A549 (cell line): ENCODE data around the gene ASIC2. TPM values are rescaled to one million over a fixed set of nuclear protein-coding genes. Genes with fewer than 3 reads are reported as not detected.

ENCODE experiments used
- ATAC-seq, 2 experiments: fragments of 200-7000 bp in 1 of 2; fragments of >200 bp in 1 of 2; cut with Nextera tagmentation in 1 of 2; cut with Tn5 transposase in 1 of 2; 3 replicates each; pipeline versions ENCODE4 v1.8.0 to v1.9.1; 2018 to 2020; ENCODE audit warnings: mild to moderate bottlenecking in 1 of 2, moderate library complexity in 1 of 2
- CTCF ChIA-PET: fragments of 300-600 bp; sonication (Branson Sonifier 250); formaldehyde crosslinking; extraction: SDS; loops from one replicate; lab custom pipeline; 2021; ENCODE audit warnings: antibody characterized with exemption, inconsistent platforms; lab: Yijun Ruan, JAX
- POLR2A ChIA-PET: fragments of 350-600 bp; formaldehyde crosslinking; extraction: SDS; loops from one replicate; lab custom pipeline; 2021; ENCODE audit warnings: antibody characterized with exemption, inconsistent platforms; lab: Yijun Ruan, JAX
- DNase-seq, 2 experiments: peaks; one replicate each; pipeline versions ENCODE4 v3.0.0 to v3.0.0-alpha.2; 2011 to 2016; ENCODE audit warnings: low read depth in 1 of 2, low spot score in 1 of 2
- FAIRE-seq: peaks from 2 replicates; lab custom pipeline; 2011; peaks lifted over from hg19 to GRCh38; lab: Jason Lieb, UNC
- H3K27ac ChIP-seq, 2 experiments: fragments of >200 bp; sonication (Bioruptor Twin); formaldehyde crosslinking; 3 replicates each; pipeline ENCODE4 v1.5.1; 2016 to 2017
- H3K4me1 ChIP-seq: fragments of >200 bp; sonication (Bioruptor Twin); formaldehyde crosslinking; 3 replicates; pipeline ENCODE4 v1.6.1; 2016
- H3K4me2 ChIP-seq: fragments of >200 bp; sonication (Bioruptor Twin); formaldehyde crosslinking; 3 replicates; pipeline ENCODE4 v1.6.1; 2016
- H3K4me3 ChIP-seq: fragments of >200 bp; sonication (Bioruptor Twin); formaldehyde crosslinking; 3 replicates; pipeline ENCODE4 v1.5.1; 2016
- H3K9me3 ChIP-seq: fragments of >200 bp; sonication (Bioruptor Twin); formaldehyde crosslinking; 3 replicates; pipeline ENCODE4 v1.6.1; 2016
- CBX2 ChIP-seq: fragments of 200-600 bp; sonication (generic); IDR thresholded peaks from 2 replicates; pipeline ENCODE4 v1.6.1; 2016; ENCODE audit warnings: low read depth, mild to moderate bottlenecking, borderline replicate concordance
- CEBPB ChIP-seq, 2 experiments: fragments of >200 bp in 1 of 2; sonication (Bioruptor Twin) in 1 of 2; formaldehyde crosslinking in 1 of 2; IDR thresholded peaks; 2 replicates each; pipeline ENCODE4 v1.6.1; 2012 to 2016
- CHD2 ChIP-seq: fragments of 150-350 bp; IDR thresholded peaks from 2 replicates; pipeline ENCODE4 v1.6.1; 2014; ENCODE audit warnings: low read length; ENCODE audit not compliant: partially characterized antibody
- CHD4 ChIP-seq: fragments of 200-600 bp; sonication (generic); IDR thresholded peaks from 2 replicates; pipeline ENCODE4 v1.6.1; 2016; ENCODE audit warnings: antibody characterized with exemption, mild to moderate bottlenecking, borderline replicate concordance
- CTCF ChIP-seq: fragments of >200 bp; sonication (Bioruptor Twin); formaldehyde crosslinking; IDR thresholded peaks from 3 replicates; pipeline ENCODE4 v1.5.1; 2016
- EHF ChIP-seq: fragments of 250-450 bp; sonication (Bioruptor Pico); IDR thresholded peaks from 2 replicates; pipeline ENCODE4 v1.5.0; 2020; ENCODE audit warnings: mild to moderate bottlenecking
- EHMT2 ChIP-seq: fragments of 200-600 bp; sonication (generic); IDR thresholded peaks from 2 replicates; pipeline ENCODE4 v1.6.1; 2016; ENCODE audit warnings: antibody characterized with exemption, low read depth, mild to moderate bottlenecking, moderate library complexity
- EP300 ChIP-seq, 2 experiments: fragments of >200 bp; sonication (Bioruptor Twin); formaldehyde crosslinking; IDR thresholded peaks; 2 replicates in 1 of 2; 3 replicates in 1 of 2; pipeline ENCODE4 v1.6.1; 2016 to 2017
- FOXS1 ChIP-seq: fragments of 250-450 bp; sonication (Bioruptor Pico); IDR thresholded peaks from 2 replicates; pipeline ENCODE4 v1.5.0; 2020; ENCODE audit warnings: mild to moderate bottlenecking, moderate library complexity
- GATA3 ChIP-seq: IDR thresholded peaks from 2 replicates; pipeline ENCODE4 v1.6.1; 2012; ENCODE audit warnings: borderline replicate concordance
- HES2 ChIP-seq: fragments of >200 bp; sonication (Bioruptor Twin); formaldehyde crosslinking; IDR thresholded peaks from 2 replicates; pipeline ENCODE4 v1.6.1; 2016
- HOXA7 ChIP-seq: fragments of 250-450 bp; sonication (Bioruptor Pico); IDR thresholded peaks from 2 replicates; pipeline ENCODE4 v1.5.0; 2020; ENCODE audit warnings: mild to moderate bottlenecking, moderate library complexity
- JUNB ChIP-seq: fragments of >200 bp; sonication (Bioruptor Twin); formaldehyde crosslinking; IDR thresholded peaks from 2 replicates; pipeline ENCODE4 v1.6.1; 2016
- KDM1A ChIP-seq: fragments of 200-600 bp; sonication (generic); IDR thresholded peaks from 2 replicates; pipeline ENCODE4 v1.6.1; 2016; ENCODE audit warnings: low read depth, mild to moderate bottlenecking
- KDM5A ChIP-seq: fragments of 200-600 bp; sonication (generic); IDR thresholded peaks from 2 replicates; pipeline ENCODE4 v1.6.1; 2016; ENCODE audit warnings: antibody characterized with exemption, mild to moderate bottlenecking
- NPAS2 ChIP-seq: fragments of 250-450 bp; sonication (Bioruptor Pico); IDR thresholded peaks from 2 replicates; pipeline ENCODE4 v1.8.0; 2022; ENCODE audit warnings: mild to moderate bottlenecking, moderate library complexity, borderline replicate concordance
- POLR2AphosphoS2 ChIP-seq: conservative IDR thresholded peaks from 2 replicates; pipeline ENCODE4 v1.6.1; 2012; ENCODE audit warnings: low read length, improper control_type of control experiment, inconsistent platforms
- RAD21 ChIP-seq, 2 experiments: fragments of >200 bp in 1 of 2; sonication (Bioruptor Twin) in 1 of 2; formaldehyde crosslinking in 1 of 2; IDR thresholded peaks in 1 of 2; conservative IDR thresholded peaks in 1 of 2; 2 replicates in 1 of 2; 3 replicates in 1 of 2; pipeline ENCODE4 v1.6.1; 2012 to 2018; ENCODE audit warnings: inconsistent platforms in 1 of 2
- REST ChIP-seq: fragments of 200-600 bp; sonication (generic); IDR thresholded peaks from 2 replicates; pipeline ENCODE4 v1.6.1; 2016; ENCODE audit warnings: antibody characterized with exemption, mild to moderate bottlenecking, moderate library complexity
- RFX5 ChIP-seq: fragments of 450-650 bp; IDR thresholded peaks from 2 replicates; pipeline ENCODE4 v1.7.1; 2014; ENCODE audit warnings: antibody characterized with exemption, mild to moderate bottlenecking, moderate library complexity
- RNF2 ChIP-seq: fragments of 200-600 bp; sonication (generic); IDR thresholded peaks from 2 replicates; pipeline ENCODE4 v1.6.1; 2016; ENCODE audit warnings: low read depth, mild to moderate bottlenecking, antibody characterized with exemption, moderate library complexity, borderline replicate concordance
- SMC3 ChIP-seq: fragments of >200 bp; sonication (Bioruptor Twin); formaldehyde crosslinking; IDR thresholded peaks from 3 replicates; pipeline ENCODE4 v1.6.1; 2018; ENCODE audit warnings: inconsistent platforms
- TFCP2L1 ChIP-seq: fragments of 250-450 bp; sonication (Bioruptor Pico); IDR thresholded peaks from 2 replicates; pipeline ENCODE4 v1.5.0; 2021; ENCODE audit warnings: mild to moderate bottlenecking
- ZNF302 ChIP-seq: fragments of 250-450 bp; sonication (Bioruptor Pico); IDR thresholded peaks from 2 replicates; pipeline ENCODE4 v1.9.0; 2021; ENCODE audit warnings: inconsistent platforms, mild to moderate bottlenecking, moderate library complexity
- ZSCAN20 ChIP-seq: fragments of 250-450 bp; sonication (Bioruptor Pico); IDR thresholded peaks from 2 replicates; pipeline ENCODE4 v1.8.0; 2022; ENCODE audit warnings: mild to moderate bottlenecking, moderate library complexity
- WGBS: methylation state at CpG from one replicate; pipeline ENCODE4 v1.1.6; 2017; ENCODE audit errors: missing lambda C conversion rate; 5-methylcytosine and 5-hydroxymethylcytosine counted together
- polyA plus RNA-seq, 4 experiments: library from polyadenylated mRNA; depleted of rRNA in 3 of 4; stranded (reverse); fragments of >200 nt; fragmentation: RNase III in 1 of 4; extraction: RNeasy Plus Mini Kit Qiagen cat#74134 plus additional on column Dnase treatment in 1 of 4; gene quantifications; 2 replicates in 3 of 4; 3 replicates in 1 of 4; pipeline ENCODE4 v1.2.3, GENCODE V29; 2011 to 2017
- TF ChIP-seq, protein P1 (sequence below): fragments of 150-350 bp; IDR thresholded peaks from 2 replicates; pipeline ENCODE4 v1.6.1; 2014; ENCODE audit warnings: low read depth, mild to moderate bottlenecking, low read length

ASIC2 gene
- polyA plus RNA-seq, 2 of the 4 experiments (the other 2 are of a cell fraction) = 1.5 to 1.9 TPM

DNA sequence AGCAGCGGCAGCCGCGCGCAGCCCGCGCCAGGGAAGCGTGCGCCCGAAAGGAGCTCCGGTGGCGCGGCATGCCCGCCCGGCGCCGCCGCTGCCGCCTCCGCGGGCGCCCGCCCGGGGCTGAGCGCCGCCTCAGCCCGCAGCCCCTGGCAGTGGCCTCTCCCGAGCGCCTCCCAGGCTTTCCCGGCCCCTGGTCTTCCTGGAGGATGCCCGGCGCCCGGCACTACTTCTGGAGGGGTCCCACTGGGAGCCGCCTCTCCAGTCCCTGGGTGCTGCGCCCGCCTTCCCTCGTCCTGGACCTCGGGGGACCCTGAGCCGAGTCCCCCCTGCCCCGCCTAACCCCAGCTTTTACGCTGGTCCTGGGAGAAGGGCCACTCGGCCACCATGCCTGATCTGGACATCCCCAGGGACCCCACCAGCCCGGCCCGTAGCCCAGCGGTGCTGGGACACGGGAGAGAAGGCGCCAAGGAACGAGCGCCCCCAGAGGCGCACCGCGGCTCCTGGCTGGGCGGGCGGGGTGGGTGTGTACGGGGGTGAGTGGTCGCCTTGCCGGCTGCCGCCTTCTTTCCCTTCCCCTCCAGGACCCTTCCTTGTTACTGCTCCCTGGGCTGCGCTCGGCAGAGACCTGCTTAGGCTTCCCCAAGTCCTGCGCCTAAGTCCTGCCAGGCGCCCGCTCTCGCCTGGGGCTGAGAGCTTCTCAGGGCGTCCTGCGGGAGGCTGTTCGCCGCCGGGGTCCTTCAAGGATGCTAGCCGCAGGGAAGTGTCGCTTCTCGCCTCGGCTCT lies 704 bp downstream of the ASIC2 start:
- Histone ChIP-seq H3K27ac (peak overlapping the region; percentile 76 to 88), H3K9me3 (no peaks in the 10 kb centered on the region), H3K4me3 (peak overlapping the region; percentile 57), H3K4me1 (no peaks in the 10 kb centered on the region; the same call in 1 of the 3 replicates), H3K4me2 (peak overlapping the region; percentile 99)
- ChIA-PET POLR2A (interaction anchor here (0.6 kb wide), 1 partner anchor 342 kb away, joined by 4 read pairs; no protein-coding TSS in a partner anchor), CTCF (interaction anchor here (0.6 to 9.1 kb wide), 84 partner anchors 8 to 501 kb away, joined by 3 to 80 read pairs (median 4); partner anchors contain the start of gene MYO1D)
- TF ChIP-seq RAD21 (conservative IDR thresholded peaks at IDR 0.05 in 1 of 2, IDR thresholded peaks at IDR 0.05 in 1 of 2) = peak; percentile 44 to 70
- TF ChIP-seq SMC3 = peak; percentile 43; the same call in 1 of the 3 replicates
- TF ChIP-seq POLR2AphosphoS2 = no peak
- TF ChIP-seq NPAS2 = no peak
- no peak for TF ChIP-seq HOXA7 (CRISPR knock-in tag)
- no peak for TF ChIP-seq FOXS1 (CRISPR knock-in tag)
- TF ChIP-seq CEBPB (IDR thresholded peaks at IDR 0.05) = no peak
- TF ChIP-seq RFX5 = no peak
- TF ChIP-seq REST = no peak
- TF ChIP-seq KDM1A = no peak
- TF ChIP-seq GATA3 = no peak
- no peak for TF ChIP-seq HES2
- TF ChIP-seq, protein P1, sequence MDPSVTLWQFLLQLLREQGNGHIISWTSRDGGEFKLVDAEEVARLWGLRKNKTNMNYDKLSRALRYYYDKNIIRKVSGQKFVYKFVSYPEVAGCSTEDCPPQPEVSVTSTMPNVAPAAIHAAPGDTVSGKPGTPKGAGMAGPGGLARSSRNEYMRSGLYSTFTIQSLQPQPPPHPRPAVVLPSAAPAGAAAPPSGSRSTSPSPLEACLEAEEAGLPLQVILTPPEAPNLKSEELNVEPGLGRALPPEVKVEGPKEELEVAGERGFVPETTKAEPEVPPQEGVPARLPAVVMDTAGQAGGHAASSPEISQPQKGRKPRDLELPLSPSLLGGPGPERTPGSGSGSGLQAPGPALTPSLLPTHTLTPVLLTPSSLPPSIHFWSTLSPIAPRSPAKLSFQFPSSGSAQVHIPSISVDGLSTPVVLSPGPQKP = no peak
- TF ChIP-seq EHMT2 = no peak
- TF ChIP-seq ZNF302 = no peak
- TF ChIP-seq EP300 (IDR thresholded peaks at IDR 0.05) = no peak
- no peak for TF ChIP-seq EHF (CRISPR knock-in tag)
- no peak for TF ChIP-seq JUNB
- TF ChIP-seq KDM5A = no peak
- TF ChIP-seq CTCF = peak; percentile 64
- TF ChIP-seq CBX2 = no peak
- TF ChIP-seq RNF2 = no peak
- TF ChIP-seq ZSCAN20 (CRISPR knock-in tag) = no peak
- no peak for TF ChIP-seq TFCP2L1 (CRISPR knock-in tag)
- no peak for TF ChIP-seq CHD4
- no peak for TF ChIP-seq CHD2
- 1% methylated on average over 25 of the region's 72 CpGs for WGBS
- peak; percentile 75 to 84 for ATAC-seq
- peak; percentile 53 to 67 for DNase-seq
- FAIRE-seq = no peak
